H1 (cell line): ENCODE data around the gene CALHM5. TPM values are rescaled to one million over a fixed set of nuclear protein-coding genes. Genes with fewer than 3 reads are reported as not detected.

Source experiments
- CHD2 ChIP-seq: IDR thresholded peaks from 2 replicates; pipeline ENCODE4 v1.6.1; 2012; ENCODE audit warnings: low read length, improper control_type of control experiment
- NANOG ChIP-seq: IDR thresholded peaks from 2 replicates; pipeline ENCODE4 v1.6.1; 2011; ENCODE audit warnings: low read length, low read depth, mild to moderate bottlenecking, inconsistent platforms; ENCODE audit not compliant: insufficient read depth, poor library complexity, severe bottlenecking
- POLR2AphosphoS5 ChIP-seq: IDR thresholded peaks from 2 replicates; pipeline ENCODE4 v1.6.1; 2011; ENCODE audit warnings: low read depth, low read length
- RBBP5 ChIP-seq: IDR thresholded peaks from 2 replicates; pipeline ENCODE4 v1.7.1; 2012; ENCODE audit warnings: low read depth, mild to moderate bottlenecking, inconsistent platforms, low read length, moderate library complexity, borderline replicate concordance
- polyA plus RNA-seq, 7 experiments: library from polyadenylated mRNA; depleted of rRNA in 3 of 7; stranded (reverse) in 5 of 7; unstranded in 2 of 7; fragments of >200 nt in 5 of 7; fragments of 200-250 nt in 2 of 7; gene quantifications; 1 replicate in 5 of 7; 2 replicates in 1 of 7; 4 replicates in 1 of 7; pipeline versions ENCODE4 v1.2.1 to v1.2.3, GENCODE V29; 2011 to 2013; ENCODE audit warnings: missing spikeins in 2 of 7, mixed read lengths in 2 of 7
- total RNA-seq: library from RNA; stranded (reverse); fragmentation: NEBNext Ultra II Directional; extraction: Animal tissue kit (Norgen Biotek cat#: 25700); gene quantifications from 2 replicates; pipeline ENCODE4 v1.2.1, GENCODE V29; 2021

Gene CALHM5
- total and polyA plus RNA-seq, 2 of the 8 experiments (the other 6 are each of a cell fraction or from before 2014, with no cell fraction given): 0.05 to 0.09 TPM

DNA sequence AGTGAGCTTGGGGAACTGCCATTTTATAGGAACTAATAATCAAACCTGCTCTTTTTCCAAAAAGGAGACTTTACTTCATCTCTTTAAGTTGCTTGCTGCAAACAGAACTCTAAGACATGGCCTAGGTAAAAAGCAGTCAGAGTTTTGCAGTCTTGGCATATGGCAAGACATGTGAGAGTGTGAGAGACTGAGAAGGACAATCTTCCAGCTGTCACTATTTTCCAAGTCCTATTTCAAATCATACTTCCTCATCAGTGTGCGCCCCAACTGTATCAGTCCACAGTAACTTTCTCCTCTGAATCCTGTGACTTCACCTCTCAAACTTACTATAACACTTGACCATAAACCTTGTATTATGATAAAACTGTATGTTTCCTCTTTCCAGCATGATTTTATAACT is 39.9 kb upstream of the CALHM5 start (continued):
- no peak for TF ChIP-seq POLR2AphosphoS5
- TF ChIP-seq NANOG: no peak
- no peak for TF ChIP-seq CHD2
- no peak for TF ChIP-seq RBBP5
- TF ChIP-seq, all 59 proteins: peak for 0
